ENCODE results near the gene FYB2.

DNA sequence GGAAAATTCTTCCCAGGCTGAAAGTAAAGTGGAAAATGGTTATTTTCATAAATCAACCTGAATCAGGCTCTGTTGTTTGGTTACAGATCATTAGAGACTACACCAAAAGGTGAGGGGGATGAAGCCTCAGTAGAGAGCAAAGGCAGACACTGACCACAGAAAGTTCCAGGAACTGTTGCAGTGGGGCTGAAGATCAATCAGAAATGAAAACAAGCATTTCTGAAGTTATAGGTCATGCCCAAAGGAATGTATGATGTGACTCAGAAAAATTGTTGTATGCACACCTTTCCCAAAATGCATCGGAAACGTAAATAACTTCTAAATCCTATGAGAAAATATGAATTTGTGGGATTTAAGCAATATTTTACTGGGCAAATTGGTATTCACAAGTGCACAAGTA, 63.3 kb downstream of the FYB2 start:
- TF ChIP-seq POLR2A (IDR thresholded peaks at IDR 0.05) = no peak
- TF ChIP-seq CTCF (IDR thresholded peaks at IDR 0.05 in 8 of 11, conservative IDR thresholded peaks at IDR 0.05 in 3 of 11) = no peak
- TF ChIP-seq POLR2AphosphoS5 (IDR thresholded peaks at IDR 0.05) = no peak

Data from spleen (tissue), 7 donors.